Fibroblast of the conjunctiva (primary cell): ENCODE data around the gene SURF6.
"Not testable (repeated sequence)": the region's sequence is repeated elsewhere in the genome, so short reads cannot be mapped to it uniquely, and the experiment has no call there.

Experiments
- DNase-seq: peaks from one replicate; pipeline ENCODE4 v3.0.0-alpha.2; 2010; ENCODE audit warnings: low read depth

The SURF6 gene

DNA sequence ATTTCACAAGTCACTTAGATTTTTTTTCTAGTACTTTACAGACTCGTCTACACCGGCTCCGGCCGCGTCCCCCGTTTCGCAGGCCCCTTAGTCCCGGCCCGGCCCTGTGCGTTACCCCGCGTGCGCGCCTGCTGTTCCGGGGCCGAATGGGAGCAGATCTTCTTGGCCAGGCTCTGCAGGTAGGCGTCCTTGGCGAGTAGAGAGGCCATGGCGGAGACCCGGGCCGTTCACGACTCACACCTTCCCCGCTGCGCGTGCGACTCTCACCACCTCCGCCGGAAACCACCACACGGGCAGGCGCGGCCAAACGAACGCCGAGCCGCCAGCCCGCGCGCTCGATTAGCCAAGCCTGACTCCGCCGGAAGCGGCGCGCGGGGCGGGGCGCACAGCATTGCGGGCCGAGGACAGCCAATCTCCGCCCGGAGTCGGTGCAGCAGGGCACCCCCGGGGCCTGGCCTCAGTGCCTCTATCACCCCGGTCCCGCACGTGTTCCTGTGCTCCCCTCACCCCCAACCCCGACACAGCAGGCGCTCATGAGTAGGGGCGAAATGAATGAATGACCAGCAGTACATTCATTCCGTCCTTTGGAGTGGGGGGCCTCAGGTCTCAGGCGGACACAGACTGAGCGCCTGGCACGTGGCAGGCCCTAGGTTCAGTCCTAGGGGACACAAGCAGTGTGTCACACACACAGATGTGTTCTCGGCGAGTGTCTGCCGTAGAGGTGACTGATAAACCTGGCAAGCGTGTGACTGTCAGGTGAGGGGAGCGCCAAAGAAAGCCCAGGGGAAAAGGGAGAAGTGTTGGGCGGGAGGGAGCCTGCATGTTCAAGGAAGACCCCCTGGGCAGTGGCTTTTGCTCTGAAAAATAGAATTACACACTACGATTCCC is at the start of gene SURF6:
Gene SURF6, minus strand, starts transcription at position 265 of the 888 bp plus-strand sequence. Its CDS starts 56 bp downstream, at position 209.
- DNase-seq = peak; percentile 62

GRCh38 chr9:133385452-133385851 is 49.5 kb upstream of the SURF6 start:
- DNase-seq = no peak

DNA sequence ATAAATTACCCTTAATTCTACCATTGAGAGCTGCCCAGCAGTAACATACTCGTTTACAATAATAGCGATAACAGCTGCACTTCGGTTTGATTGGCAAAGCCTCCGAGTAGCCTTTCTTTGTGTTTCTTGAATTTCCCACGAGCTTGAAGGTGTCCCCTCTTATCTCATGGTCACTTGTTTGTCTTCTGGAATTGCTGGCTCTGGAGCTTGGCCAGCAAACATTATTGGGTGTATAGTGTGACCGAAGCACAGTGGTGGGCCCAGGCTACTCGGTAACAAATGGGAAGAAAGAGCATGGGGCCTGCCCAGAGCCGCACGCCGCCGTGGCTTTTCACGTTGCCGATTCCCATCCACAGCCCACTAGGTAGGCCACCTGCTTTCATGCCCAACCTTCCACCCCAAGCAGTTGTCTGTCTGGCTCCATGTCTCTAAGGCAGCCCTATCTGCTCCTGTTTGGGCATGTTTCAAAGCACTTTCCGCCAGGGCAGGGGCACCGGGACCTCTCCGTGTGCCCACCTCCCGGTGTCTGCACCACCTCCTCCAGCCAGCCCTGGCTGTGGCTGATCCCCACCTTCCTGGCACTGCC is 48.8 kb upstream of the SURF6 start:
- no peak for DNase-seq

DNA sequence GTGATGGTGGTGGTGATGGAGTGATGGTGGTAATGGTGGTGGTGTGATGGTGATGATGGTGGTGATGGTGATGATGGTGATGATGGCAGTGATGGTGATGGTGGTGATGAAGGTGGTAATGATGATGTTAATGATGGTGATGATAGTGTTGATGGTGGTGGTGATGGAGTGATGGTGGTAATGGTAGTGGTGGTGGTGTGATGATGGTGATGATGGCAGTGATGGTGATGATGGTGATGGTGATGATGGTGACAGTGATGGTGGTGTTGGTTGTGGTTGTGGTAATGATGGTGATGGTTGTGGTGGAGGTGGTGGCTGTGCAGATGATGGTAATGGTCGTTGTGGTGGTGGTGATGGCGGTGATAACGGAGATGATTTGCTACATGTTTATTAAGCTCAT is 47.5 kb upstream of the SURF6 start:
- DNase-seq = no peak

- no peak for DNase-seq
These were observed 46.6 kb upstream of the SURF6 start for GRCh38 chr9:133382507-133383141.

DNA sequence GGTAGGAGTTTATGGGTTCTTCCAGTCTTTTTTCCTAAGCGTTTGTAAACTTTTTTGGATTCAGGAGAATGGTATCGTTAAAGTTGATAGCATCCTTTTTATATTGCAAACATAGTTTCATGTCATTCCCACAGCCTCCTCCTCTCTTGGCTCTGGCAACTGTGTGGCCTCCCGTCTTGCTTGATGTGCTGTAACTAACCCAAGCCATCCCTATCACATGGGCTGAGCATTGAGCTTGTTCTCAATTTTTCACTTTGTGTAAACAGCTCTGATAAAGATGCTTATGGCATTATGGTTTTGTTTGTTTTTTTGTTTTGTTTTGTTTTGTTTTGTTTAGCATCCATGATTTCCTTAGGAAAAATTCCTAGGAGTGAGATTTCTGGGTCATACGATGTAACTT is 44.7 kb upstream of the SURF6 start:
- no peak for DNase-seq

GRCh38 chr9:133379153-133380086 is 43.4 kb upstream of the SURF6 start:
- DNase-seq = no peak

DNA sequence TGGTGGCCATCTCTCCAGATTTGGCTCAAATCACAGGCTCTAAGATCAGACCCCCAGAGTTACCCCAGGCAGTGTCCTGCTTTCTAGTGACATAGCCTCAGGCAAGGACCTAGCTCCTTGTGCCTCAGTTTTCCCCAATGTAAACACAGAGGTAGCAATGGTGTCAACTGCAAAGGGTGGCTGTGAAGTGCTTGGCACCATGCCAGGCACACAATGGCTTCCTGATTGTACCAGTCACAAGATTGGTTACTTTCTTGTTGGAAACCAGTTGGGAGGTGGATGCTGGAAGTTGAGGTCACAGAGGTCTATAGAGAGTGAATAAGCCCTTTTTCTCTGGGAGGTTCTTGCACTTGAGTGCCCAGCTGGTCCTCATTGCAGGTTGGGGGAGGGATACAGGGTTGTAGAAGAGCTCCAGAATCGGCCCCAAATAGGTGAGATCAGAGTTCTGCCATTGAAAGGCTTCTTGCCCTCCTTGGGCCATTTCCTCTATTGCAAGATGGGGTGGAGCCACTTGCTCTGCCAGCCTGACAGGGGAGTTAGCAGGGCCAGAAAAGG is 42.5 kb upstream of the SURF6 start:
- no peak for DNase-seq

DNA sequence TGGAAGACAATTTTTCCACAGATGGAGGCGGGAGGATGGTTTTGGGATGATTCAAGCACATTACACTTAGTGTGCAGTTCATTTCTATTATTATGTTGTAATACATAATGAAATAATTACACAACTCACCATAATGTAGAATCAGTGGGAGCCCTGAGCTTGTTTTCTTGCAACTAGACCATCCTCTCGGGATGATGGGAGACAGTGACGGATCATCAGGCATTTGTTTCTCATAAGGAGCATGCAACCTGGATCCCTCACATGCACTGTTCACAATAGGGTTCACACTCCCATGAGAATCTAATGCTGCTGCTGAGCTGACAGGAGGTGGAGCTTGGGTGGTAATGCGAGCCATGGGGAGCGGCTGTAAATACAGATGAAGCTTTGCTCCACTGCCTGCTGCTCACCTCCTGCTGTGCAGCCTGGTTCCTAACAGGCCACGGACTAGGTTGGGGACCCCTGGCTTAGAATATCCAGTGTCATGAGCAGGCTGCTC is 41.8 kb upstream of the SURF6 start:
- peak; percentile 34 for DNase-seq

DNA sequence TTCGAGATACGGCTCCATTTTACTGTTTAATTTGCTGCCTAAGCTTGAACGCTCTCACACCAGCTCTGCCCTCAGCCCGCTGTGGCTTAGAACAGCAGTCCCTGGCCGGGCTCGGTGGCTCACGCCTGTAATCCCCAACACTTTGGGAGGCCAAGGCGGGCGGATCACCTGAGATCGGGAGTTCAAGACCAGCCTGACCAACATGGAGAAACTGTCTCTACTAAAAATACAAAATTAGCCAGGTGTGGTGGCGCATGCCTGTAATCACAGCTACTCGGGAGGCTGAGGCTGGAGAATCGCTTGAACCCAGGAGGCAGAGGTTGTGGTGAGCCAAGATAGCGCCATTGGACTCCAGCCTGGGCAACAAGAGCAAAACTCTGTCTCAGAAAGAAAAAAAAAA is 41.3 kb upstream of the SURF6 start:
- not testable (repeated sequence) for DNase-seq

DNA sequence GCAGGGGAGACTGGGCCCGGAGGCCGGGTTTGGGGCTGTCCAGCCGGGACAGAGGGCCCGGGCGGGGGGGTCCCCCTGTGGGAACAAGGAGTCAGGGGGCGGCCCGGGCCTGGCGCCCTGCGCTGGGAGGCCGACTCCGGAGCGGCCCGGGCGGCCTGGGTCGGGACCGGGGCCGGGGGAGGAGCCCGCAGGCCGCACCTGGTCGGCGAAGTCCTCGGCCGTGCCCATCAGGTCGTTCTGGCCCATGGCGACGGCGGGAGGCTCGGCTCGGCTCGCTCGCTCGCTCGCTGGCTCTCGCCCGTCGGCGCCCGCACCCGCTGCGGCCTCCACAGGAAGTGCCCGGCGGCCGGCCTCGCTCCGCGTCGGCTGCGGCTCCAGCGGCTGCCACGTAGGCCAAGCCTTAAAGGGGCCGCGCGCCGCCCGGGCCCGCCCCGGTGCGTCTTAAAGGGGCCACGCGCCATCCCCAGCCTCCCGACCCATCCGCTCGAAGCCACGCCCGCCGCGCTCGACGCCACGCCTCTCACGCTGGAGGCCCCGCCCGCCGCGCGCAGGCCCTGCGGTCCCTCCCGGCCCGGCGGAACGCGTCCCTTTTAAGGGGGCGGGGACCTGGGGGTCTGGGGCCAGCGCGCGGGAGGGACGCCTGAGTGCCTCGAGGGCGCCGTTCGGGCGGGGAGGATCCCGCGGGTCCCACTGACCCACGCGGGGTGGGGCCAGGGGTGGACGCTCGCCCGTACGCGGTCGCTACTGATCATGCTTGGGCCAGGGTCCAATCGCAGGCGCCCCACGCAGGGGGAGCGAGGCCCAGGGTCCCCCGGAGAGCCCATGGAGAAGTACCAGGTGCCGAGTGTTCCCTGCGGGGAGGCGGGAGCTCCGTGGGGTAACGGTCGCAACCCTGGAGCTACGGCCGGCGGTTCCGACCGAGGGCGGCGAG is 40.0 kb upstream of the SURF6 start, which contains the start of the genes STKLD1 and SURF4:
Gene STKLD1, plus strand, starts transcription at position 643 of the 931 bp plus-strand sequence. Its CDS starts 108 bp downstream, at position 751.
Gene SURF4, minus strand, starts transcription at position 337 of the 931 bp plus-strand sequence. Its CDS starts 91 bp downstream, at position 246.
- DNase-seq = peak; percentile 91

DNA sequence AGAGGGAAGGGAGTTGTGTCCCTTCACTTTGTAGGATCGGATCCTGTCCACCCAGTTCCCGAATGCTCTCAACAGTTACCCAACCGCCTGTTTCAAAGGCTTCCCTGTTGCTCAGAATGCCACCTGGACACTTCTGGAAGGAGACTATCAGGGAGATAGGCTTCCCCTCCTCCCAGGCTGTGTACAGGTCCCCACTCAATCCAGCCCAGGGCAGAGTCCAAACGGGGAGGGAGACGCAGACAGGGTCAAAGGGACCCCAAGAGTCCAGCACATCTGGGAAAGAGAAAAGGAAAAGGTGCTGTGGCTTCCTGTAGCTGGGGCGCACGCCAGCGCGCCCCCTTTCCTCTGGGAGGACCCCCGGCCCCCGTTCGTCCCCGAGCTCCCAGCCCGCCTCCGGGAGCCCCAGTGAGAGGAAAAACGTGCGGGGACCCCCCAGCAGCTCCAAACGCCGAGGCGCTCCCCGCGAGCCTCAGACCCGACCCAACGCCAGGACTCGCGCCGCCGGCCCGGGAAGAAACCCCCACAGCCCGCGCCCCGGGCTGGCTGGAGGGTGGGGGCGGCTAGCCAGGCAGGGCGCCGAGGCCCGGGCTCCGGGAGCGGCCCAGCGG is 39.2 kb upstream of the SURF6 start:
- no peak for DNase-seq

DNA sequence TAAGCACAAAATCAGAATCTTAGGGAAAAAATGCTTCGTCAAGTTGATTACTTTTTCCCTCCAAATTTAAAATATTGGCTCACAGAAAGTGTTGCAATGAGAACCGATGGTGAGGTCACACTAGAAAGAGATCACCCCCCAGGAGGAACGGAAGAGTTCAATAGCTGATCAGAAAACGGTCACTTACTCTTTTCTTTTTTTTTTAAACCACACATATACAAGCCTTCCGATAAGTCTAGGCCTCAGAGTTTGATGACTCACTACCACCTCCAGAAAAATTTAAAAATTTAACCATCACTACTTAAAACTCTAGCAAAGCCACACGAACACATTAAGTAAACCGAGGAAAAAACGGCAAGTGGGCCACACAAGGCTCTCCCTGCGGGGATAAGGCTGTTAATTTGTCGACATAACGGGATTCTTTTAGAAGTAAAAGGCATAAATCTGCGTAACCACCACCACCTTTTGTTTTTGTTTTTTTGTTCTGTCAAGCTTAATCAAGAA is 38.7 kb upstream of the SURF6 start:
- no peak for DNase-seq

DNA sequence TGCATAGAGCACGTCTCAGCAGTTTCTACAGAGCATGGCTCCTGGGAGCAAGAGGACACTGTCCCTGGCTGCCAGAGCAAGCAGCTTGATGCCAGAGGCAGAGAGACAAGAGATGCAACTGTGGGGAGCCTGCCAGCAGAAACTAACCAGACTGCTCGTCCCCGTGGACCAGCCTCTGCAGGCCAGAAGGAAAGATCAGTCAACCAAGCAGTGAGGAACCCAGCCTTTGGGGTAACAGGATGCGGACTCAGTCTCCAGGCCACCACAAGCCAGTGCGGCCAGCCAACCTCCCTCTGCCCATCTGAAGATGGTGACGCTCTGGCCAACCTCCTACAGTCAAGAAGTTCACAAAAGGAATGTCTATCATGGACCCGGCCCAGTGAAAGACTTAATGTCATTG is 36.2 kb upstream of the SURF6 start:
- DNase-seq = no peak

DNA sequence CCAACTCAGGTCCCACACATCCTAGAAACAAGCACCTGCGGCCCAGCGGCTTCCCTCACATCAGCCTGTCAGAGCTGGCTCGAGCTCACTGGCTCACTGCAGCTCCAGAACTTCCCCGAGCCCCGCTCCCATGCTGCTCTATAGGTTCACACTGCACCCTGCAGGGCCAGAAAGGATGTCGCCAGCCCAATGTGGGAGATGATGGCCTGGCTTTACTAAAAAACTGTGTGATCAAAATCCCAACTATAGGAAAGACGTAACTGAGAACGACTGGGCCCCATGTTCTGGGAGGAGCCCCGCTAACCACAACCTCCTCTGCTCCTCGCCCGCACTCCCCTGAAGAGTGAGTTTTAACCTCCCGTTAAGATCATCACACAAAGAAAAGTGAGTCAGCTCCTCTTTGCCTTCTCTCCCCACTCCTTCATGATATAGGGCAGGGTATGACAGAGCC is 35.3 kb upstream of the SURF6 start:
- DNase-seq = no peak

DNA sequence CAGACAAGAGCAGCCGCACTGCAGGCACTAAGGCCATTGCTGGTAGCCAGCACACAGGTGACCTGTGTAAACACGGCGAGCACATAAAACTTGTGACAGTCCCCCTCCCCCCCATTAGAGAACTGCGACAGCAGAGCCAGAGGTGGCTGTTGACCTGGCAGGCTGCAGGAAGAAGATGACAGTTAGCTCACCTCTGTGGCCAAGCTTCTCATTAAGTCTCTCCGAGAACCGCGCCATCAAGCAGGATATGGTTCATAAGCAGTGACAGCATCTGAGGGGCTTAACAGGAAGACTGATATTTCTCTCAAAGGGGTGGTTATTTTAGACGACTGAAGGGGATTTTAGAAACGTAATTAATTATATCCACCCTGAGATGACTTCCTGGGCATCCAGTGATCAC is 34.7 kb upstream of the SURF6 start:
- DNase-seq = no peak

GRCh38 chr9:133369933-133370332 is 33.9 kb upstream of the SURF6 start:
- no peak for DNase-seq

GRCh38 chr9:133369422-133369821 is 33.4 kb upstream of the SURF6 start:
- DNase-seq = no peak

DNA sequence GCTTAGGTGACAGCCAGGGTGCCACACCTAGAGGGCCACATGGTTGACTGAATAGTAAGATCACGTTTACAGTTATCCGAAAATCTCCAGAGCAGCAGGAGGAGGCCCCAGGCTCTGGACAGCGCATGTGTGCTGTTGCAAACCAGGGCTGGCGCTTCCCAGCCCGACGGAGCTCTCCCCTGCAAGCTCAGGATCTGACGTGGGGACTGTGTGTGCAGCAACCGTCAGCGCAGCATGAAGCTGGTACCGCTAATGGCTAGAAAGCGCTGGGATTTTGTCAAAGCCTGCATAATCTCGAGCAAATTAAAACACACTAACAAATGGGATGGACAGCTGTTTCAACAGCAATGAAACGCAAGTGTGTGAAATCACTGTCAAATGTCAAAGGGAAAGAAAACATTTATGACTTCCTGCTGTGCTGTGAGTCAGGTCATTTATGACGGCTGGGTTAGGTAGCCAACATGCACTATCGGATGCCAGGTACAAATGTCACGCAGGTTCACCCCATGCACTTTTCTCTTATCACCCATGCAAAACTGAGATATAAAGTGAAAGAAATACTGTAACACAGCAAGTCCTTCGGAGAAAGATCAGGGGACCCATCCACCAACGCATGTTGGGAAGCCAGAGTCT is 32.4 kb upstream of the SURF6 start:
- no peak for DNase-seq
